Mesenteric fat pad (tissue), 1 donor: Measurements from ENCODE around the gene GPR25. TPM values are rescaled to one million over a fixed set of nuclear protein-coding genes. Genes with fewer than 3 reads are reported as not detected.

Experiments
- DNase-seq: peaks from one replicate; pipeline ENCODE4 v3.0.0-alpha.2; 2020; ENCODE audit warnings: low spot score
- total RNA-seq: library from RNA; stranded (reverse); fragmentation: NEBNext Ultra II Directional; extraction: Animal tissue kit (Norgen Biotek cat#: 25700); gene quantifications from one replicate; pipeline ENCODE4 v1.2.1, GENCODE V29; 2021
- donor health status: DM: yes; HTN: yes; CAD: no.

GPR25 gene
- total RNA-seq, 1 donor from 2014 or later, result not detected

- DNase-seq, result no peak
These were observed 22.1 kb downstream of the GPR25 start, which contains the start of gene INAVA for GRCh38 chr1:200894712-200895442. Gene INAVA, plus strand, starts transcription at chr1:200894900. Its CDS starts 3,501 bp downstream, at chr1:200898401.

DNA sequence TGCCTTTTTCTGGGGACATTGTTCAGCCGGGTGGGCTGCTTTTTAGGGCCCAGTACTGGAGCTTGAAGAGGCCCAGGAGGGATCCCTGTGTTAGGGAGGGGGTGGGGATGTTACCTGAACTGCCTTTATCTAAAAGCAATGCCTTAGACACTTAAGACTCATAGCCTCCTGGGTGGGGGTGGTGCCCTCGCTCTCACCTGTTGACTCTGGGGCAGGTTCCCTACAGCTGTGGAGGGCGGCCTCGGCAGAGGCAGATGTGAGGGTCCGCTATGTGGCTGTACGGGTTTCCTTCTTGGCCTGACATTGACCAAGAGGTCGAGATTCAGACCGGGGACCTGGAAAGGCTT is 22.6 kb downstream of the GPR25 start:
- no peak for DNase-seq

GRCh38 chr1:200895801-200896530 is 23.2 kb downstream of the GPR25 start:
- no peak for DNase-seq

DNA sequence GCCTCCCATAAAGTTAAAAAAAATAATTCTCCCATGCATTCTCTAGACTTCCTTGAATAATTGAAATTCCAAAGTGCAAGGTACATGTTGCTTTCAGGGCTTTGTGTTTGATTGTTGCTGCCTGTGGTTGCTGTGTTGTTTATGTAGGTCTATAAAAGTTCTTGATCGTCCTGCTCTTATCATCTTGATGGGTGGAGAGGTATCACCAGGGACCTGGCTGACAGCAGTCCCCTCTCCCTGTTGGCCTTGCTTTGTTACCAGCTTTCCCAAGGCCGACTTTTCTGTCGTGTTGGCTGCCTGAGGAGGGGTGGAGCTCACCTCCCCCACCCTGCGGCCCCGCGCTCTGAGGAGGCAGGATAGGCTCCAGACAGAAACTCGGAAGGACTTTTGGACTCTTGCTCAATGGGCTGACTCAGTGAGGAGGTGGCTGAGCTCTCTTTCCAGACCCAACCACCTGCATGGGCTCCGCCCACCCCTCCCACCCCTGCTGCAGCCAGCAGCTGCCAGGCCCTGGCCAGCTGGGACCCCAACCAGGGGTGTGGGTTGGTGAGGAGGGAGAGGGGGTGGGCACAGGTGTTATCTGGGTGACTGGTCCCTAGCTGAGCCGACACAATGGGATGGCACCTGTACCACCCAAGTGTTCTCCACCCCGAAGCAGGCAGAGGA is 23.9 kb downstream of the GPR25 start:
- no peak for DNase-seq

- no peak for DNase-seq
These were observed 24.5 kb downstream of the GPR25 start for GRCh38 chr1:200897259-200897658.

DNA sequence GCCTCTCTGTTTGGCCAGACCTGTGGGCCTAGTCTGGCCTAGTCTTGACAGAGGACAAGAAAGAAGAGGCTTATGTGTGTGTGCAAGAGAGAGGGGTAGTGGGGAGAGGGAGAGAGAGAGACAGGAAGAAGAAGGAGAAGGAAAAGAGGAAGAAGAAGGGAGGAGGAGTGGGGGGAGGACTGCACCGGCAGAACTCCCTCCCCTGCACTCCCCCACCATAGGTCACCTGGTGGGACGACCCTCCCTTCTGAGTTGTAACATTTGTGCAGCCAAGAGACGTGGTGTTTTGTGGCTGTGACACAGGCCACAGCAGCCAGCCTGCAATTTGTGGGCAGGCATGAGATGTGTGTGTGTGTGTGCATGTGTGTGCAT is 26.2 kb downstream of the GPR25 start:
- DNase-seq, result no peak

DNA sequence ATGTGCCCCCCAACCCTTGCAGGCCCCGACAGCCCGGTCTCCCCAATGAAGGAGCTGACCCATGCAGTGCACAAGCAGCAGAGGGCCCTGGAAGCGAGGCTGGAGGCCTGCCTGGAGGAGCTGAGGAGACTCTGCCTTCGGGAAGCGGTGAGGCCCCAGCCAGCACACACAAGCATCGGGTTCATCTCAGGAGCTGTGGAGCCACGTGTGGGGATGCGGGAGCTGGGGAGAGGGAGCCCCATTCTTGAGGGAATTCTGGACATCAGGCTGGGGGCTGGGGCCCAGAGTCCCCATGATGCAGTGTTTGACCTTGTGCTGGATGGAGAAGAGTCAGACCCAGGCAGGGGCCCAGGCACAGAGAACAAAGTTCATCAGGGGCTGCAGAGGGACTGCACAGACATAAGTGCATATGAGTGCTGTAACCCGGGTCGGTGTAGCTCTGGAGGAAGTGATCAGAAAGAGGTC is 26.7 kb downstream of the GPR25 start:
- DNase-seq, result no peak

- no peak for DNase-seq
These were observed 27.4 kb downstream of the GPR25 start for GRCh38 chr1:200899954-200900867.

GRCh38 chr1:200900877-200901276 is 28.1 kb downstream of the GPR25 start:
- no peak for DNase-seq

GRCh38 chr1:200901350-200901749 is 28.6 kb downstream of the GPR25 start:
- no peak for DNase-seq

GRCh38 chr1:200901796-200902444 is 29.1 kb downstream of the GPR25 start:
- DNase-seq, result no peak

GRCh38 chr1:200903793-200904192 is 31.0 kb downstream of the GPR25 start:
- DNase-seq, result no peak

- no peak for DNase-seq
These were observed 32.0 kb downstream of the GPR25 start for GRCh38 chr1:200904772-200905171.

DNA sequence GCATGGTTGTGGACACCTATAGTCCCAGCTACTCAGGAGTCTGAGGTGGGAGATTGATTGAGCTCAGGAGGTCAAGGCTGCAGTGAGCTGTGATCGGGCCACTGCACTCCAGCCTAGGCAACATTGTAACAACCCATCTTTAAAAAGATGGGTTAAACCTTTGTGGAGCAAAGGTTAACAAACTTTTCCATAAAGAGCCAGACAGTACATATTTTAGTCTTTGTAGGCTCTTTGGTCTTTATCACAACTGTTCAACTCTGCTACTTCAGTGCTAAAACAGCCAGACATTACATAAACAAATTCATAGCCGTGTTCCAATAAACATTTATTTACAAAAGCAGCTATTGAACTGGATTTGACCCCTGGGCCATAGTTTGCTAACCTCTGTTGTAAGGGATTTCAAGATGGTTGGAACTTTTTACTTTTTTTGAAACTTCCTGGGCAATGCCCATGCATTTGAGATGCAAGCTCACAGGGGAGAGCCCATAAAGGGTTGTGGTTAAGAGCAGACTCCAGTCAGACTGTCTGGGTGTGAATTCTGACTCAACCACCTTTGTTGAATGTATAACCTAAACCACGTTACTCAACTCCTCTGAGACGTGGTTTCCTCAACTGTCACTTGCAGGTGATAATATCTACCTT is 32.8 kb downstream of the GPR25 start:
- no peak for DNase-seq

DNA sequence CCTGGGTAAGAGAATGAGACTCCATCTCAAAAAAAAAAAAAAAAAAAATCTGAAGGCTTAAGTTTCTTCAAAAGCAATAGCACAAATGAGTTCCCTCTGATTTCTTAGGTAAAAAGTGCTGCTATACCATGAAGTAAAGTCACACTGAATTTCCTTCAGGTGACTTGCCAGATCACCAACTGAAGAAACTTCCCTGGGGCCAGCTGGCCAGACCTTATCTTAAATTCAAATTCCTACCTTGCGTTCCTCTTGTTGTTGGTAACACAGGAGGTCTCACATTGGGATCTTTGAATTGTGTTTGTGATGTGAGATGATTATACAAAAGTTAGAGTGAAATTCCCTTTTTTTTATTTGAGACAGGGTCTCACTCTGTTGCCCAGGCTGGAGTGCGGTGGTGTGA is 33.7 kb downstream of the GPR25 start:
- DNase-seq, result no peak

- DNase-seq, result no peak
These were observed 34.9 kb downstream of the GPR25 start for GRCh38 chr1:200907611-200908097.

- no peak for DNase-seq
These were observed 35.5 kb downstream of the GPR25 start for GRCh38 chr1:200908191-200908868.

DNA sequence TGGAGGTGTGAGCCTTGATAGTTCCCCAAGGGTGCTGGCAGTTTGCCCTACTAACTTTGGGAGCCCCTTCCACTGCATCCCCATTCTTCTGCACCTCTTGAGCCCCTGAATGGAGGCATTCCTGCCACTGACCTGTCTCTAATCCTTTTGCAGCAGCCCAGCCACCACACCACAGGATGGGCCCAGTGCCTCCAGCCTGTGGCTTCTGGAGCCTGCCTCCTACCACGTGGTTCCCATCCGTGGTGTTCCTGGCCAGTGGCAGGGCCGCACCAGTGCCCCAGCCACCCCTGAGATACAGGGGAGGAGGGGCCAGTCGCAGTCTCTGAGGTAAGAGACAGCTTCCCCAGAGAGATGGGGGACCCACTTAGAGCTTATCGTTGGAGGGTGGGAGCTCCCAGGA is 36.3 kb downstream of the GPR25 start:
- DNase-seq, result no peak

- no peak for DNase-seq
These were observed 37.0 kb downstream of the GPR25 start for GRCh38 chr1:200909757-200910239.
